ENCODE data around the gene ADCY2.

Gene ADCY2

GRCh38 chr5:7751874-7752273 lies 355.9 kb downstream of the ADCY2 start:
- H3K4me3 ChIP-seq (ENCODE audit: low read length) = no peak overlapping the region
- H3K79me2 ChIP-seq (ENCODE audit: low read length) = no peaks in the 10 kb centered on the region
- H3K27me3 ChIP-seq (ENCODE audit: low read depth, low read length) = no peaks in the 10 kb centered on the region
- TF ChIP-seq, protein P1, sequence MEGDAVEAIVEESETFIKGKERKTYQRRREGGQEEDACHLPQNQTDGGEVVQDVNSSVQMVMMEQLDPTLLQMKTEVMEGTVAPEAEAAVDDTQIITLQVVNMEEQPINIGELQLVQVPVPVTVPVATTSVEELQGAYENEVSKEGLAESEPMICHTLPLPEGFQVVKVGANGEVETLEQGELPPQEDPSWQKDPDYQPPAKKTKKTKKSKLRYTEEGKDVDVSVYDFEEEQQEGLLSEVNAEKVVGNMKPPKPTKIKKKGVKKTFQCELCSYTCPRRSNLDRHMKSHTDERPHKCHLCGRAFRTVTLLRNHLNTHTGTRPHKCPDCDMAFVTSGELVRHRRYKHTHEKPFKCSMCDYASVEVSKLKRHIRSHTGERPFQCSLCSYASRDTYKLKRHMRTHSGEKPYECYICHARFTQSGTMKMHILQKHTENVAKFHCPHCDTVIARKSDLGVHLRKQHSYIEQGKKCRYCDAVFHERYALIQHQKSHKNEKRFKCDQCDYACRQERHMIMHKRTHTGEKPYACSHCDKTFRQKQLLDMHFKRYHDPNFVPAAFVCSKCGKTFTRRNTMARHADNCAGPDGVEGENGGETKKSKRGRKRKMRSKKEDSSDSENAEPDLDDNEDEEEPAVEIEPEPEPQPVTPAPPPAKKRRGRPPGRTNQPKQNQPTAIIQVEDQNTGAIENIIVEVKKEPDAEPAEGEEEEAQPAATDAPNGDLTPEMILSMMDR (IDR thresholded peaks at IDR 0.05; ENCODE audit: low read depth, low read length) = no peak
- no peak for TF ChIP-seq EZH2phosphoT487 (IDR thresholded peaks at IDR 0.05; ENCODE audit: low read depth)
- no peaks in the 10 kb centered on the region for H3K36me3 ChIP-seq (replicated peaks; ENCODE audit: low read depth, low read length)
- no peak overlapping the region for H2AFZ ChIP-seq (ENCODE audit: low read depth, low read length)
- H3K27ac ChIP-seq (ENCODE audit: low read length) = no peak overlapping the region
- no peak overlapping the region for H3K9ac ChIP-seq (ENCODE audit: low read length)
- no peaks in the 10 kb centered on the region for H3K9me3 ChIP-seq (ENCODE audit: insufficient read depth, low read length)
- no peak overlapping the region for H3K4me2 ChIP-seq (ENCODE audit: low read length)
- H4K20me1 ChIP-seq (ENCODE audit: insufficient read depth, low read length) = no peaks in the 10 kb centered on the region
- no peaks in the 10 kb centered on the region; the same call in 1 of the 2 replicates for H3K4me1 ChIP-seq (ENCODE audit: low read length)

DNA sequence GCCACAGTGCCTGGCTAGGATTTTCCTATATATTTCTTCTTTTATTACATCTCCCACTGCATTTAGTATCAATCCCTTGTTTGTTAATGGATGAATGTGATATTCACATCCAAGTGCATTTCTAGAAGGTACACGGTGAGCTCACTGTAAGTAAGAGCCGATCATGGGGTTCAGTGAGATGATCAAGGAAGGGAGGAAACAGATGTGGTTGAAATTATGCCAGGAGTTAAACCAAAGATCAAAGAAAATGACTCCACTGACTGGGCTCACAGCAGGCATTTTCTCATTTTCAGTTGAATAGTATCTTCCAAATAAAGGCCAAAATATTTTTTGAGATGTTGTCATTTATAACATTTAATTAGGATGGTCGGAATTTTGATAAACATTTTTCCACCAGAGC lies 357.2 kb downstream of the ADCY2 start:
- H3K4me2 ChIP-seq (ENCODE audit: low read length) = no peak overlapping the region
- no peaks in the 10 kb centered on the region for H3K36me3 ChIP-seq (replicated peaks; ENCODE audit: low read depth, low read length)
- no peaks in the 10 kb centered on the region for H4K20me1 ChIP-seq (ENCODE audit: insufficient read depth, low read length)
- no peak overlapping the region for H3K27ac ChIP-seq (ENCODE audit: low read length)
- H3K9ac ChIP-seq (ENCODE audit: low read length) = no peak overlapping the region
- H2AFZ ChIP-seq (ENCODE audit: low read depth, low read length) = no peak overlapping the region
- no peaks in the 10 kb centered on the region for H3K79me2 ChIP-seq (ENCODE audit: low read length)
- no peaks in the 10 kb centered on the region for H3K9me3 ChIP-seq (ENCODE audit: insufficient read depth, low read length)
- no peak overlapping the region for H3K4me3 ChIP-seq (ENCODE audit: low read length)
- no peaks in the 10 kb centered on the region for H3K27me3 ChIP-seq (ENCODE audit: low read depth, low read length)
- TF ChIP-seq EZH2phosphoT487 (IDR thresholded peaks at IDR 0.05; ENCODE audit: low read depth) = no peak
- TF ChIP-seq, protein P1 (IDR thresholded peaks at IDR 0.05; ENCODE audit: low read depth, low read length) = no peak
- H3K4me1 ChIP-seq (ENCODE audit: low read length) = no peaks in the 10 kb centered on the region; the same call in 1 of the 2 replicates

- no peaks in the 10 kb centered on the region; the same call in 1 of the 2 replicates for H3K4me1 ChIP-seq (ENCODE audit: low read length)
- H3K4me2 ChIP-seq (ENCODE audit: low read length) = no peak overlapping the region
- H2AFZ ChIP-seq (ENCODE audit: low read depth, low read length) = no peak overlapping the region
- H3K27ac ChIP-seq (ENCODE audit: low read length) = no peak overlapping the region
- TF ChIP-seq, protein P1 (IDR thresholded peaks at IDR 0.05; ENCODE audit: low read depth, low read length) = no peak
- TF ChIP-seq EZH2phosphoT487 (IDR thresholded peaks at IDR 0.05; ENCODE audit: low read depth) = no peak
- H3K4me3 ChIP-seq (ENCODE audit: low read length) = no peak overlapping the region
- H3K9me3 ChIP-seq (ENCODE audit: insufficient read depth, low read length) = no peaks in the 10 kb centered on the region
- H3K27me3 ChIP-seq (ENCODE audit: low read depth, low read length) = no peaks in the 10 kb centered on the region
- no peaks in the 10 kb centered on the region for H3K36me3 ChIP-seq (replicated peaks; ENCODE audit: low read depth, low read length)
- no peaks in the 10 kb centered on the region for H3K79me2 ChIP-seq (ENCODE audit: low read length)
- no peak overlapping the region for H3K9ac ChIP-seq (ENCODE audit: low read length)
- H4K20me1 ChIP-seq (ENCODE audit: insufficient read depth, low read length) = no peaks in the 10 kb centered on the region
These were observed 357.7 kb downstream of the ADCY2 start for GRCh38 chr5:7753596-7753995.

DNA sequence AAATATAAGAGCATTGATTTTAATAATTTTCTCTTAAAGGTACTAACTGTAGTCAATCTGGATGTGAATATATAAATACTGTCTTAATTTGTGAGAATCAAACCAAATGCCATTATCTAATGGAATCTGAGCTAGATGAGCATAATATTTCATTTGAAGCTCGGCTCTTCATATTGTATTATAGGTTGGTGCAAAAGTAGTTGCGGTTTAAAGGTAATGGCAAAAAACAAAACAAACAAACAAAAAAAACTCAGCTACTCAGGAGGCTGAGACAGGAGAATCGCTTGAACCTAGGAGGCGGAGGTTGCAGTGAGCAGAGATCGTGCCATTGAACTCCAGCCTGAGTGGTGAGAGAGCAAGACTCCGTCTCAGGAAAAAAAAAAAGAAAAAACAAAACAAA lies 358.6 kb downstream of the ADCY2 start:
- H3K4me3 ChIP-seq (ENCODE audit: low read length) = no peak overlapping the region
- H3K4me1 ChIP-seq (ENCODE audit: low read length) = no peaks in the 10 kb centered on the region; the same call in 1 of the 2 replicates
- no peak overlapping the region for H3K4me2 ChIP-seq (ENCODE audit: low read length)
- no peak overlapping the region for H2AFZ ChIP-seq (ENCODE audit: low read depth, low read length)
- H3K27ac ChIP-seq (ENCODE audit: low read length) = no peak overlapping the region
- H4K20me1 ChIP-seq (ENCODE audit: insufficient read depth, low read length) = no peaks in the 10 kb centered on the region
- no peaks in the 10 kb centered on the region for H3K27me3 ChIP-seq (ENCODE audit: low read depth, low read length)
- H3K36me3 ChIP-seq (replicated peaks; ENCODE audit: low read depth, low read length) = no peaks in the 10 kb centered on the region
- TF ChIP-seq, protein P1 (IDR thresholded peaks at IDR 0.05; ENCODE audit: low read depth, low read length) = no peak
- TF ChIP-seq EZH2phosphoT487 (IDR thresholded peaks at IDR 0.05; ENCODE audit: low read depth) = no peak
- H3K79me2 ChIP-seq (ENCODE audit: low read length) = no peaks in the 10 kb centered on the region
- H3K9ac ChIP-seq (ENCODE audit: low read length) = no peak overlapping the region
- H3K9me3 ChIP-seq (ENCODE audit: insufficient read depth, low read length) = no peaks in the 10 kb centered on the region

Measured in OCI-LY3 (cell line).